H9 (cell line): ENCODE data around the gene ATAT1. TPM values are rescaled to one million over a fixed set of nuclear protein-coding genes. Genes with fewer than 3 reads are reported as not detected.

Experiments used
- DNase-seq: peaks from one replicate; pipeline ENCODE4 v3.0.0-alpha.2; 2017
- H2AFZ ChIP-seq: one replicate; pipeline ENCODE4 v1.6.1; 2013; ENCODE audit warnings: mild to moderate bottlenecking, low read length, control low read depth, moderate library complexity
- H2AK5ac ChIP-seq: 2 replicates; pipeline ENCODE4 v1.6.1; 2013; ENCODE audit warnings: low read length, control low read depth, mixed read lengths; ENCODE audit not compliant: insufficient read length
- H2BK120ac ChIP-seq: one replicate; pipeline ENCODE4 v1.6.1; 2013; ENCODE audit warnings: low read depth, mild to moderate bottlenecking, low read length, control low read depth, inconsistent platforms; ENCODE audit not compliant: poor library complexity, severe bottlenecking
- H2BK12ac ChIP-seq: 2 replicates; pipeline ENCODE4 v1.6.1; 2013; ENCODE audit warnings: low read length, control low read depth, mixed read lengths, low read depth; ENCODE audit not compliant: insufficient read length
- H2BK15ac ChIP-seq: 2 replicates; pipeline ENCODE4 v1.6.1; 2013; ENCODE audit warnings: low read depth, low read length, control low read depth
- H2BK20ac ChIP-seq: one replicate; pipeline ENCODE4 v1.6.1; 2013; ENCODE audit warnings: low read depth, mild to moderate bottlenecking, low read length, control low read depth, inconsistent platforms; ENCODE audit not compliant: poor library complexity, severe bottlenecking
- H2BK5ac ChIP-seq: 2 replicates; pipeline ENCODE4 v1.6.1; 2013; ENCODE audit warnings: low read length, control low read depth, mixed read lengths; ENCODE audit not compliant: insufficient read length
- H3K14ac ChIP-seq: 2 replicates; pipeline ENCODE4 v1.6.1; 2013; ENCODE audit warnings: low read length, control low read depth; ENCODE audit not compliant: insufficient read depth
- H3K18ac ChIP-seq: 2 replicates; pipeline ENCODE4 v1.6.1; 2013; ENCODE audit warnings: low read depth, mild to moderate bottlenecking, mixed read lengths, low read length, control low read depth; ENCODE audit not compliant: insufficient read length
- H3K23ac ChIP-seq: 2 replicates; pipeline ENCODE4 v1.6.1; 2013; ENCODE audit warnings: low read length, control low read depth, mixed read lengths, low read depth; ENCODE audit not compliant: insufficient read length
- H3K23me2 ChIP-seq: 2 replicates; pipeline ENCODE4 v1.6.1; 2013; ENCODE audit warnings: low read depth, mild to moderate bottlenecking, mixed read lengths, low read length, control low read depth; ENCODE audit not compliant: insufficient read length, poor library complexity, severe bottlenecking
- H3K27ac ChIP-seq: 2 replicates; pipeline ENCODE4 v1.5.1; 2013; ENCODE audit warnings: low read length, control low read depth, mixed read lengths, low read depth; ENCODE audit not compliant: insufficient read length
- H3K27me3 ChIP-seq: 2 replicates; pipeline ENCODE4 v1.6.1; 2013; ENCODE audit warnings: low read length, control low read depth, inconsistent platforms; ENCODE audit not compliant: insufficient read depth
- H3K4ac ChIP-seq: 2 replicates; pipeline ENCODE4 v1.6.1; 2013; ENCODE audit warnings: low read depth, mild to moderate bottlenecking, control low read depth, inconsistent platforms, low read length, moderate library complexity
- H3K4me1 ChIP-seq: 2 replicates; pipeline ENCODE4 v1.6.1; 2013; ENCODE audit warnings: low read length, control low read depth, inconsistent platforms; ENCODE audit not compliant: insufficient read depth
- H3K4me2 ChIP-seq: 2 replicates; pipeline ENCODE4 v1.6.1; 2013; ENCODE audit warnings: low read length, control low read depth, mixed read lengths; ENCODE audit not compliant: insufficient read length, insufficient read depth
- H3K56ac ChIP-seq: 2 replicates; pipeline ENCODE4 v1.6.1; 2013; ENCODE audit warnings: low read depth, mild to moderate bottlenecking, mixed read lengths, low read length, control low read depth; ENCODE audit not compliant: insufficient read length
- H3K79me1 ChIP-seq: 2 replicates; pipeline ENCODE4 v1.6.1; 2013; ENCODE audit warnings: low read depth, mild to moderate bottlenecking, moderate library complexity, low read length, control low read depth, inconsistent platforms; ENCODE audit not compliant: insufficient read depth, poor library complexity, severe bottlenecking
- H3K79me2 ChIP-seq: 2 replicates; pipeline ENCODE4 v1.6.1; 2013; ENCODE audit warnings: low read length, control low read depth, inconsistent platforms; ENCODE audit not compliant: insufficient read depth
- H3K9ac ChIP-seq: 2 replicates; pipeline ENCODE4 v1.6.1; 2013; ENCODE audit warnings: low read length, control low read depth, mixed read lengths; ENCODE audit not compliant: insufficient read length; ENCODE audit errors: extremely low read depth
- H3K9me3 ChIP-seq: one replicate; pipeline ENCODE4 v1.6.1; 2013; ENCODE audit warnings: low read depth, low read length, inconsistent platforms; ENCODE audit not compliant: control insufficient read depth
- H3T11ph ChIP-seq: one replicate; pipeline ENCODE4 v1.6.1; 2013; ENCODE audit warnings: mild to moderate bottlenecking, low read length, control low read depth, inconsistent platforms
- H4K20me1 ChIP-seq: one replicate; pipeline ENCODE4 v1.6.1; 2013; ENCODE audit not compliant: control insufficient read depth, insufficient read length, insufficient read depth
- H4K5ac ChIP-seq: 2 replicates; pipeline ENCODE4 v1.6.1; 2013; ENCODE audit warnings: low read depth, mild to moderate bottlenecking, mixed read lengths, low read length, control low read depth; ENCODE audit not compliant: insufficient read length
- H4K8ac ChIP-seq: replicated peaks from 2 replicates; pipeline ENCODE4 v1.6.1; 2013; ENCODE audit warnings: low read length, control low read depth, mixed read lengths, low read depth; ENCODE audit not compliant: insufficient read length
- H4K91ac ChIP-seq: 2 replicates; pipeline ENCODE4 v1.6.1; 2013; ENCODE audit warnings: low read depth, mild to moderate bottlenecking, moderate library complexity, mixed read lengths, low read length, control low read depth; ENCODE audit not compliant: insufficient read length
- H3K27ac Mint-ChIP-seq, 3 experiments: 2 replicates in 2 of 3; 3 replicates in 1 of 3; pipeline ENCODE4 v1.8.0; 2020 to 2021; ENCODE audit warnings: mixed read lengths in 3 of 3, mild to moderate bottlenecking in 1 of 3, moderate library complexity in 1 of 3
- H3K27me3 Mint-ChIP-seq: 2 replicates; pipeline ENCODE4 v1.8.0; 2021; ENCODE audit warnings: low read depth, mild to moderate bottlenecking, moderate library complexity, mixed read lengths
- H3K36me3 Mint-ChIP-seq, 3 experiments: 2 replicates in 2 of 3; 3 replicates in 1 of 3; pipeline ENCODE4 v1.8.0; 2020 to 2021; ENCODE audit warnings: low read depth in 3 of 3, mixed read lengths in 3 of 3; ENCODE audit not compliant: insufficient read depth in 1 of 3
- H3K4me1 Mint-ChIP-seq, 2 experiments: 2 replicates each; pipeline ENCODE4 v1.8.0; 2020; ENCODE audit warnings: mixed read lengths in 2 of 2
- H3K4me3 Mint-ChIP-seq, 2 experiments: 2 replicates in 1 of 2; 3 replicates in 1 of 2; pipeline ENCODE4 v1.8.0; 2020 to 2021; ENCODE audit warnings: mild to moderate bottlenecking in 2 of 2, mixed read lengths in 2 of 2, moderate library complexity in 1 of 2
- H3K9me3 Mint-ChIP-seq, 2 experiments: 2 replicates in 1 of 2; 3 replicates in 1 of 2; pipeline ENCODE4 v1.8.0; 2020; ENCODE audit warnings: mild to moderate bottlenecking in 2 of 2, mixed read lengths in 2 of 2, moderate library complexity in 1 of 2
- WGBS: extraction: QIAGEN DNeasy Blood & Tissue Kit; methylation state at CpG from one replicate; pipeline ENCODE4 v1.1.7; 2013; ENCODE audit warnings: missing lambda C conversion rate, low lambda C conversion rate, mixed read lengths; ENCODE audit not compliant: insufficient read length; ENCODE audit errors: extremely low coverage; 5-methylcytosine and 5-hydroxymethylcytosine counted together
- total RNA-seq: library from RNA; stranded (reverse); gene quantifications from 2 replicates; pipeline ENCODE4 v1.2.1, GENCODE V29; 2021
- TF ChIP-seq, protein P1 (sequence below): fragments of 200-600 bp; sonication (generic); conservative IDR thresholded peaks from 3 replicates; pipeline ENCODE4 v1.8.0; 2021; ENCODE audit warnings: antibody characterized with exemption, mild to moderate bottlenecking

ATAT1 gene
- total RNA-seq, 1 experiment from 2014 or later: 20.1 TPM

DNA sequence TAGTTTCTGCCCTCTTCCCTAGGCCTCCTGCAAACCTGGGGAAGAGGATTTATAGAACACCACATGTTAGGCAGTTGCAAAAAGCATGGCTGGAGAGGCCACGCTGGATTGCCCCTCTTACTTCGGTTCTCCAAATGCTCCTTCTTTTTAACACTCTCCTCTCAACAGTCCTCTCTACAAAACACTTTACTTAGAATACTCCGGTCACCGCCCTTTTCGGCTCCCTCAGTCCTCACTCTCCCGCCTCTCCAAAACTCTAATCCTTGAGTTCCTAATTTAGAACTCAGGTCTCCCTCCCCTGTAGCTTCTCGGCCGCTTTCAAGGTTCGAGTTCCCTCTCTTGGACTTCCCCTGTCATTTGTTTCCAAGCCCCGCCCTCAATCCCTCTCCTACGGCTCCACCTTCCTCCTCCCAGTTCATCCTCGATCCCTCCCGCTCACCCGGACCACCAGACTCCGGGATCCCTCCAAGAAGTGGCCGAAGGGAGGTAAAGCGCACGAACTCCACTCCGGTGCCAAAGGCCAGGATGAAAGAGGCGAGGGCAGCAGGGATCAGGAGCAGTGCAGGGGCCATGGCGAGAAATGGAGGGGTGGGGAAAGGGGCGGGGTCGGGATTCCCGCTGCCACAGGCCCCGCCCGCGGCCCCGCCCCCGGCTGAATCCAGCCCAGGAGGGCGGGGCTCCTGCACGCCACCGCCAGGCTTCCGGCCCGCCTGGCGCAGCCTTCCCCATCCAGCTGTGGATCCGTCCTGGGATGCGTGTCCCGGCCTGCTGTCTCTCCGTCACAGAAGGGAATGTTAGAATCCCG, 63.9 kb downstream of the ATAT1 start, which contains the start of gene NRM:
NRM (minus strand) TSS at position 582 of the 805 bp plus-strand sequence; CDS start at position 572, 10 bp downstream.
- no peak within 1 kb of the TSS for H2AFZ ChIP-seq
- H2BK15ac ChIP-seq: no peak within 1 kb of the TSS
- no peak within 1 kb of the TSS for H3K14ac ChIP-seq
- H3K36me3 Mint-ChIP-seq: peaks cover 4 to 13% (median 8%) of the 10 kb centered on the region in 3 experiments; a peak in 5 of 7 replicates
- H3K27ac Mint-ChIP-seq: peak within 1 kb of the TSS; percentile 77 to 90 (median 88)
- H3K4me2 ChIP-seq: peak within 1 kb of the TSS; percentile 89
- no peaks in the 10 kb centered on the region for H3K79me1 ChIP-seq
- H3K27me3 Mint-ChIP-seq: peaks cover 3% of the 10 kb centered on the region; the same call in 1 of the 2 replicates
- H3K4me3 Mint-ChIP-seq: peak within 1 kb of the TSS; percentile 88 to 90
- no peak within 1 kb of the TSS for H3K23ac ChIP-seq
- no peak within 1 kb of the TSS for H4K5ac ChIP-seq
- no peak within 1 kb of the TSS for H2BK12ac ChIP-seq
- peaks cover 2% of the 10 kb centered on the region; the same call in 1 of the 2 replicates for H3K79me2 ChIP-seq
- no peak within 1 kb of the TSS for H2BK5ac ChIP-seq
- no peaks in the 10 kb centered on the region for H3K9me3 ChIP-seq
- no peaks in the 10 kb centered on the region for H3K27me3 ChIP-seq
- H3K18ac ChIP-seq: no peak within 1 kb of the TSS
- H2BK120ac ChIP-seq: no peak within 1 kb of the TSS
- H4K91ac ChIP-seq: no peak within 1 kb of the TSS
- TF ChIP-seq, protein P1, sequence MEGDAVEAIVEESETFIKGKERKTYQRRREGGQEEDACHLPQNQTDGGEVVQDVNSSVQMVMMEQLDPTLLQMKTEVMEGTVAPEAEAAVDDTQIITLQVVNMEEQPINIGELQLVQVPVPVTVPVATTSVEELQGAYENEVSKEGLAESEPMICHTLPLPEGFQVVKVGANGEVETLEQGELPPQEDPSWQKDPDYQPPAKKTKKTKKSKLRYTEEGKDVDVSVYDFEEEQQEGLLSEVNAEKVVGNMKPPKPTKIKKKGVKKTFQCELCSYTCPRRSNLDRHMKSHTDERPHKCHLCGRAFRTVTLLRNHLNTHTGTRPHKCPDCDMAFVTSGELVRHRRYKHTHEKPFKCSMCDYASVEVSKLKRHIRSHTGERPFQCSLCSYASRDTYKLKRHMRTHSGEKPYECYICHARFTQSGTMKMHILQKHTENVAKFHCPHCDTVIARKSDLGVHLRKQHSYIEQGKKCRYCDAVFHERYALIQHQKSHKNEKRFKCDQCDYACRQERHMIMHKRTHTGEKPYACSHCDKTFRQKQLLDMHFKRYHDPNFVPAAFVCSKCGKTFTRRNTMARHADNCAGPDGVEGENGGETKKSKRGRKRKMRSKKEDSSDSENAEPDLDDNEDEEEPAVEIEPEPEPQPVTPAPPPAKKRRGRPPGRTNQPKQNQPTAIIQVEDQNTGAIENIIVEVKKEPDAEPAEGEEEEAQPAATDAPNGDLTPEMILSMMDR: no peak
- H3K4me1 Mint-ChIP-seq: peaks cover 40 to 42% of the 10 kb centered on the region in 2 experiments
- H3K4ac ChIP-seq: no peak within 1 kb of the TSS
- H3K9ac ChIP-seq: peak within 1 kb of the TSS; percentile 54
- no peak within 1 kb of the TSS for H2AK5ac ChIP-seq
- WGBS: no CpG with 5 or more reads among the region's 40 CpGs
- peaks cover 3% of the 10 kb centered on the region; the same call in 1 of the 2 replicates for H3K4me1 ChIP-seq
- H4K20me1 ChIP-seq: no peaks in the 10 kb centered on the region
- peak; percentile 84 for DNase-seq
- no peak within 1 kb of the TSS for H3K27ac ChIP-seq
- peaks cover 28% of the 10 kb centered on the region for H3K23me2 ChIP-seq
- H3K9me3 Mint-ChIP-seq: no peaks in the 10 kb centered on the region
- no peak within 1 kb of the TSS for H3T11ph ChIP-seq
- H2BK20ac ChIP-seq: no peak within 1 kb of the TSS
- no peak within 1 kb of the TSS for H3K56ac ChIP-seq
- H4K8ac ChIP-seq: no peak within 1 kb of the TSS
